Left colon (tissue), 2 donors: Measurements from ENCODE around the gene ZBTB44. TPM values are rescaled to one million over a fixed set of nuclear protein-coding genes. Genes with fewer than 3 reads are reported as not detected.

Experiments
- ATAC-seq: fragments of 200-7000 bp; cut with Tn5 transposase; one replicate; pipeline ENCODE4 v1.9.1; 2020; ENCODE audit warnings: mild to moderate bottlenecking, moderate library complexity
- DNase-seq, 2 donors: peaks; one replicate each; pipeline ENCODE4 v3.0.0-alpha.2; 2020
- intact Hi-C, 2 donors: fragments of 100-400 bp; cut with DNase I in 1 of 2; cut with micrococcal nuclease in 1 of 2; formaldehyde crosslinking; loops; one replicate each; pipeline versions ENCODE4 v1.11.2 to v1.14.0; 2022; cut with DNase I, micrococcal nuclease
- total RNA-seq, 2 donors: library from RNA; stranded (reverse); fragmentation: NEBNext Ultra II Directional; extraction: Animal tissue kit (Norgen Biotek cat#: 25700); gene quantifications; one replicate each; pipeline ENCODE4 v1.2.1, GENCODE V29; 2021
- donor health status: DM: no; HTN: no; CAD: no.
- donor health status: DM: yes; HTN: yes; CAD: no.

The ZBTB44 gene
- total RNA-seq, 2 donors from 2014 or later = 23.3 to 30.2 TPM

GRCh38 chr11:130188047-130188446 lies 126.7 kb downstream of the ZBTB44 start:
- ATAC-seq (no peak), DNase-seq (no peak)
- intact Hi-C loops = no loop called here

GRCh38 chr11:130187096-130187495 lies 127.6 kb downstream of the ZBTB44 start:
- ATAC-seq (no peak), DNase-seq (no peak)
- intact Hi-C loops = no loop called here

DNA sequence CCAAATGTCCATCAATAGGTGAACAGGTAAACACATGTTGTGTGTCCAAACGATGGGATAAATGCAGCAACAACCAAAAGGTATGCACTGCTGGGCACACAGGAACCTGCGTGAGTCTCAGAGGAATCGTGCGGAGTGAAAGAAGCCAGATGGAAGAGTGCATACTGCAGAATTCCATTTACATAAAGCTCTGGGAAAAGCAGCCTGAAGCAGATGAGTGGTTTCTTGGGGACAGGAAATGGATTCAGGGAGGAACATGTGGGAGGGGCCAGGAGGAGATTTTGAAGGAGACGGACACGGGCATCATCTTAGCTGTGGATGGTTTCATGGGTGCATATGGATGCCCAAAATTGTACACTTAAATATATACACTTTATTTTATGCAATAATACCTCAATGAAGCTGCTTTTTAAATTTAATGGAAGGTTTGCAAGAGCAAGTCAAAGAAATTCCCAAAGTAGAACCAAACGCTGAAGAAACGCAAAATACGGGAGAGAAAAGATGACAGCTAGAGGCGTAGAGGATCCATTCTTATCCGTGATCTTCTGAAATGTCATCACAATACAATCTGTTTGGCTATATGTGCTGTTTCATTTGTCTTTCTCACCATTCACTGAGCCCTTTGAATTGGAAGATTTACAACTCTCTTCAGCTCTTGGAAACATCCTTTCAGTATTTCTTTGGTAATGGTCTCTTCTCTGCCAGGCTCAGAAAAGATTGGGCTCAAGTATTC lies 130.7 kb downstream of the ZBTB44 start:
- no peak for ATAC-seq

GRCh38 chr11:130181295-130182272 lies 133.1 kb downstream of the ZBTB44 start:
- peak; percentile 76 to 83 for DNase-seq
- intact Hi-C loops = no loop called here

More for the DNA sequence above, 130.7 kb downstream of the ZBTB44 start:
- DNase-seq = no peak
- intact Hi-C loops = no loop called here

GRCh38 chr11:130180896-130181294 lies 133.8 kb downstream of the ZBTB44 start:
- DNase-seq (no peak), ATAC-seq (no peak)
- intact Hi-C loops = no loop called here

More at GRCh38 chr11:130181295-130182272, 133.1 kb downstream of the ZBTB44 start:
- ATAC-seq = peak; percentile 65

GRCh38 chr11:130180491-130180890 lies 134.2 kb downstream of the ZBTB44 start:
- intact Hi-C loops = no loop called here
- ATAC-seq (peak; percentile 10), DNase-seq (no peak)

DNA sequence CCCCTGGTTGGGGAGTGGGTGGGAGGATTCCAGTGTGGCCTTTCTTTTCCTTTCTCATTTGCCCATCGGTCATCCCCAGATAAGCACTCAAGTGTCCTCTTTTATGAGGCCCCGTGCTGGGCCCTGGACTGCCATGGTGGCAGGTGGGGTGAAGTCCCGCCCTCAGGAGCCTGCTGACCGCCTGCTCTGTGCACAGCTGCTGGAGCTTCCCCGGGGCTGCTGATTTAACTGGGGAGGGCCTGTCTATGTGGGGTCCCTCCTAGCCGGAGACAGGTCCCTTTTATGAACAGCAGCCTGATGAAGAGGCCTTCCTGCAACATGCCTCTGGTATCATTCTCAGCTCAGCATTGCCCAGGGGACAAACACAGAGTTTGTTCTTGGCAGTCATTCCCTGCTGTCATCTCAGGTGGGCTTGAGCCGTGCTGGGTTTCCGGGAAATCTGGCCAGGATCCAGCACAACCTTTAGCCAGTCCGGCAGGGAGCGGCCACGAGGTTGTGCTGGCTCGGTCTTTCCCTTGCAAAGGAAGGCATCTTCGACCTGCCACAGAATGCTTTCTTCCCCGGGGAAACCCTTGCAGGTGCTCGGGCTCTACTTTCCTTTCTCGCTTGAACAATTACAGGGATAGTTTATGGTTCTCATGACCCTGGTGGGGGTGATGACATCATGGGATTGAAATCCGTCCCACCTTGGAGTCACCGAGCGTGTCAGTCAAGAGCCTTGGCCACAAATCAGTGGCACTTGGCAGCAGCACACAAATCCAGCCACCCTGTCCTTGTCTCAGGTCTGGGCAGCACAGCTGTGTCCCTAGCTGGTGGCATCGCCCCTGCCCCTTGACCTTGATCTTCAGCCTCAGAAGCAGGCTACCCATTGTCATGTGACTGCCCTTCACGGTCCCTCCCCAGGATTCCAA lies 135.1 kb downstream of the ZBTB44 start:
- ATAC-seq (peak; percentile 26), DNase-seq (peak; percentile 61 to 80)
- intact Hi-C loops = no loop called here

DNA sequence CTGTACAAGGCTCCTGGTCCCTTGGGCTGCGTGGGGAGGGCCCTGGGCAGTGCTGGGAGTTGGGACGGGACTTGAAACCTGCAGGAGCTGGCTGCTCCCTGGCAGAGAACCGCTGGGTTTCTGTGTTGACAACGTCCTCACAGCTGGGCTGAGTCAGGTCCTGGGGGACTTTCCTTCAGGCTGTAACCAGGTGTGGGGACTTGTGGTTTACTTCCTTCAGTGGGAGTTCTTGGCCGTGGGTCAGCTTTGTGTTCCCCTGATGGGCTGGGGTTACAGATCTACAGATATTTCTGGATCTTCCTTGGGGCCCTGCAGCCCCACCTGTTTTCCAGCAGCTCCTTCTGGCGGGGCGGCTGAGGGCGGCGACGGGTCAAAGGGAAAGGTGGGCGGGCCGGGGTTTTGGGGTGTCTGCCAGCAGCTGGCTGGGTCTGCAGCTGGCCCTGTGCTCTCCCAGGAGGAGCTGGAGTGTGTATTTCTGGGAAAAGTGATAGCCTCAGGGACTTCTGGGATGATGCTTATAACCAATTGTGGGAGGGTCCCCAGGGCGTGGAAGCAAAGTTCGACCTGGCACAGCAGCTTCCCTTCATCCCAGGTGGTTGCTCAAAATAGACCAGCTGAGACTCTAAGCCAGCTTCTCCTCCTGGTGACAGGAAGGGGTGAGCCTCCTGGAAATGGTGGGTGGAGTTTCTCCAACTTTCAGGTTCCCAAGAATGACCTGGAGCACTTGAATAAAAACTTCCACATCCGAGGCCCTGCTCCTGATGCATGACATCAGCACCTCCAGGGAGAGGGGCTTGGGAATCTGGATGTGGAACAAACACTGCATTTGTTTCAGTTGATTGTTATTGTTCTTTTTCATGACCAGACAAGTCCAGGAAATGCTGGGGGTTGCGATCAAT lies 136.0 kb downstream of the ZBTB44 start:
- DNase-seq (peak; percentile 46 to 59), ATAC-seq (peak; percentile 4)
- intact Hi-C loops = no loop called here

DNA sequence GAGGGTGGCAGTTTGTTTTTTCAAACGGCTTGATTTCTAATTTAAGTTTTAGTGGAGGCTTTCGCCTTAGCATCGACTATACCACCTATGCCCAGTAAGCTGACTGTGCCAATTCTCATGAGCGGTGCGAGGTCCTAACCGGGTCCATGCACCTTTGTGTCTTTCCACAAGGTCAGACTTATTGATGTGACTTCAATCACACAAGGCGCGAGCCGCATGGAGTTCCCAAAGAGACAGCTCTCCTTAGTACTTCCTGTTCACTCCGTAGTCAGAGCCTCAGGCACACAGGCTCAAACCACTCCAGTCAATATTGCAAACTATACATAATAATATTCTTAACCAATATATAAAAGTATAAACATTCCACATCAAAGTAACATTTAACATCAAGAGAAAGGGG lies 136.9 kb downstream of the ZBTB44 start:
- peak; percentile 41 to 48 for DNase-seq
- no peak for ATAC-seq
- intact Hi-C loops = no loop called here

Other genes with a start within 250 kb of the ZBTB44 start
- 100 to 1,000 TPM; 349 to 496 TPM for gene APLP2, start 245.0 kb downstream of the ZBTB44 start, total RNA-seq
- 100 to 1,000 TPM; 499 to 535 TPM for gene ST14, start 155.1 kb downstream of the ZBTB44 start, total RNA-seq
- 1 to 10 TPM in 1 of 2 donors, under 1 TPM in 1; 0.40 to 3.4 TPM for gene ADAMTS8, start 113.7 kb upstream of the ZBTB44 start, total RNA-seq
- 1 to 10 TPM; 3.6 to 4.4 TPM for gene ADAMTS15, start 133.7 kb upstream of the ZBTB44 start, total RNA-seq